GM18861 (cell line): Measurements from ENCODE around the gene FOXN3.
"Not testable (repeated sequence)": the region's sequence is repeated elsewhere in the genome, so short reads cannot be mapped to it uniquely, and the experiment has no call there.

ENCODE experiments used
- ATAC-seq: cut with Tn5 transposase; IDR thresholded peaks from one replicate; pipeline ENCODE4 v1.9.1; 2021; ENCODE audit not compliant: unreplicated experiment

FOXN3 gene

GRCh38 chr14:89141862-89142261, 275.2 kb downstream of the FOXN3 start:
- no peak for ATAC-seq

DNA sequence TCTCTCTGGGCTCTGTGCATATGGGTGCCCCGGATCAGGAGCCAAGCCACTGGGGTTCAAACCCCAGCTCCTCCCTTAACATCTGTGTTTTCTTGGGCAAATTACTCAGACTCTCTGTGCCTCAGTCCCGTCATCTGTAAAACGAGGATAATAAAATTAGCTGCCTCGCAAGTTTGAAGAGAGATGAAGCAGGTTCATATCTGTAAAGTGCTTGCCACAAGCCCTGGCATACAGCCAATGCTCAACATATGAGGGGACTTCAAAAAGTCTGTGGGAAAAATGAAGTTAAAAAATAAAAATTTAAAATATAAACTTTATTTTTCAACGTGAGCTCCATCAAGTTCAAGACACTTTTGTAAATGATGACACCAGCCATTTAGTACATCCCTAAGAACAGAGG, 276.7 kb downstream of the FOXN3 start:
- no peak for ATAC-seq

- ATAC-seq = no peak
Observed at GRCh38 chr14:89139404-89140247, 277.4 kb downstream of the FOXN3 start.

GRCh38 chr14:89138846-89139245, 278.2 kb downstream of the FOXN3 start:
- no peak for ATAC-seq

- ATAC-seq = no peak
Observed at GRCh38 chr14:89137526-89138163, 279.4 kb downstream of the FOXN3 start.

DNA sequence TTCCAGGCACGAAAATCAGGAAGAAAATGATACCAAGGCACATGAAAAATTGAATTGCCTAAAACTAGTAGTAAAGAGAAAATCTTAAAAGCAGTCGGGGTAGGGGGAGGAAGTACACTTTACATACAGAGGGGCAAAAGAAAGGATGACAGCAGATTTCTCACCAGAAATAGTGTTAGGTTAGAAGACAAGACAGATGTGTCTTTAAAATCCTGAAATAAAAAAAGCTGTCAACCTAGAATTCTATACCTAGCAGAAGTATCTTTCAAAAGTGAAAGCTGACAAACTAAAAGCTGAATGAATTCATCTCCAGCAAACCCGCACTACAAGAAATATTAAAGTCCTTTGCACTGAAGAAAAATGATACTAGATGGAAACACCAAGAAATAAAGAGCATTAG, 280.4 kb downstream of the FOXN3 start:
- no peak for ATAC-seq

DNA sequence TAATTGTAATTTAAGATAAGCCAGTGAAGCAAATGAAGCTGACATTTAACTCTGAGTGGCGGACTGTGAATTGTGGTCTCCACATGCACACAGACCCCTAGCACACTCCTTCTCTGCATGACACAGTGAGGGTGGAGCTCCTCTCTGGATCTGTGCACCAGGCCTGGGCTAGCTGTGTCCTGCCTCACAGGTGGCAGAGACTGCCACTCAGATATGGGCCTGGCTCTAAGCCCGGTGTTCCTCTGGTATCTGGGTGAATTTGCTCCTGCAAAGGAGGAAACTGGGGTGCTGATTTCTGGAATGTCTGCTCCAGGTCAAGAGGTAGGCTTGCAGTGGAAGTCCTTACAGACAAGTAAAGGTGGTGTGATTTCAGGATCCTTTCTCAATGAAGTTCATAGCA, 282.4 kb downstream of the FOXN3 start:
- ATAC-seq = no peak

- no peak for ATAC-seq
Observed at GRCh38 chr14:89131004-89131750, 285.9 kb downstream of the FOXN3 start.

DNA sequence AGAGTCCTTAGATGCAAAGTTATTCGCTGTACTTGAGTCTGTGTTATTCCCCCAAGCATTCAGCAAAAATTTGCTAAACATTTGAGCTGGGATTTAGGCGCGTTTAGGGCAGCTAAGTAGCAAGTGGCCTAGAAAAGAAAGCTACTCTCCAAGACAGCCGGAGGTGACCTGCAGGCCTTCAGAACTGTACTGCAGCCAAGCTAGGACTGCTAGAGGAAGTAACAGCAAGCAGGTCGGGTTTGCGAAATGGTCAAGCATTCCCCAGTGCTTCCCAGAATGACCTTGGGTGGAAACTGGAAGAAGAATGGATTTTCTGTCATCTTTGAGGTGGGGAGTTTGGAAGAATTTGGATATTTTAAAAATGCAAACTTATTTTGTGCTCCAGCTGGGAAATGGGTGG, 287.5 kb downstream of the FOXN3 start:
- no peak for ATAC-seq

- no peak for ATAC-seq
Observed at GRCh38 chr14:89128311-89129026, 288.6 kb downstream of the FOXN3 start.

DNA sequence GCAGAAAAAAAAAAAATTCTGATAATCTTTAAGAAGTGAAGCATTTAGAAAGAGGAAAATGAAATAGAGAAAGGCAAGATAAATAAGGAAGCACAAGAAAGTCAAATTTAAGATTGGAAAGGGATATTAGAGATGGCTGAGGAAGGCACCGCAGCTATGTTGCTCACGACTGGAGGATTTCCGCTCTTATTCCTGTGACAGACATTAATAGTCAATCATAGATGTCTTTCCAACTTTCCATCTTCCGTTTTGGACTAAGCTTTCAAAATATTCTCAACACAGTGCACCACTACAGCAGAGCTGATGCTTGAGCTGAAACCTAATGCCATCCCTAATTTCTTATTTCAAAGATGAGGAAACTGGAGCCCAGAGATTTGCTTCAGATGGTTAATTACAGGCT, 290.6 kb downstream of the FOXN3 start:
- no peak for ATAC-seq

DNA sequence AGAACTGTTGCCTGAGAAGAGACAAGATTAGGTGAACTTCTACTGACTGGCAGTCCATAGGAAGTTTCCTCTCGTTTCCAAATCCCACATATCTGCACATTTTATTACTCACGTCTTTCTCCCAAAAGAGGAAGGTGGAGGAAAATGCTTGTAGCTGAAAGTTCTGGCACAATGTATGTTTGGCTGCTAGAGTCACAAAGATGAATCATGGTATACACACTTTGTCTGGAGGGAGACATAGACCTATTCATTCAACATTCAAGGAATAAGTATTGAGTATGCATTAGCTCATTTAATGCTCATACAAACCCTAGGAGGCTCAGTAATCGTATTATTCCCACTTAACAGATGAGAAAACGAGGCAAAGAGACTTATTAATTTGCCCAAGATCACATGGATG, 291.8 kb downstream of the FOXN3 start:
- no peak for ATAC-seq

GRCh38 chr14:89123851-89124250, 293.2 kb downstream of the FOXN3 start:
- no peak for ATAC-seq

GRCh38 chr14:89123215-89123614, 293.8 kb downstream of the FOXN3 start:
- no peak for ATAC-seq

GRCh38 chr14:89121968-89122620, 294.9 kb downstream of the FOXN3 start:
- no peak for ATAC-seq

- ATAC-seq = no peak
Observed at GRCh38 chr14:89117012-89117411, 300.0 kb downstream of the FOXN3 start.

GRCh38 chr14:89114109-89114508, 302.9 kb downstream of the FOXN3 start:
- no peak for ATAC-seq

- ATAC-seq = no peak
Observed at GRCh38 chr14:89112720-89113119, 304.3 kb downstream of the FOXN3 start.

- not testable (repeated sequence) for ATAC-seq
Observed at GRCh38 chr14:89111766-89112543, 305.1 kb downstream of the FOXN3 start.

DNA sequence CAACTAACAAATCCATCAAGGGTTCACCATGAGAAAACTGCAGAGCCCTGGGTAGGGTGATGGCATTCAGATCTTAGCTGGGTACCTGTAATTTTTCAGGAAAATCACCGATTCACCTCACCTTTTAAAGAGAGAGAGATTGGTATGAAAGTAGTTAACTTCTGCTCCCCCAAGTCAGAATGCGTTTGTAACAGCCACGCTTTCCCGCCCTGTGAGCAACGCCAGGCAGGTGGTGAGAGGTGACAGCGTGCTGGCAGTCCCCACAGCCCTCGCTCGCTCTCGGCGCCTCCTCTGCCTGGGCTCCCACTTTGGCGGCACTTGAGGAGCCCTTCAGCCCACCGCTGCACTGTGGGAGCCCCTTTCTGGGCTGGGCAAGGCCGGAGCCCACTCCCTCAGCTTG, 305.8 kb downstream of the FOXN3 start:
- ATAC-seq = not testable (repeated sequence)
